ENCODE data around the gene TRIM46.
"Not testable (repeated sequence)": the region's sequence is repeated elsewhere in the genome, so short reads cannot be mapped to it uniquely, and the experiment has no call there.

The TRIM46 gene

GRCh38 chr1:155139895-155140629 is 33.6 kb upstream of the TRIM46 start, which contains the start of gene DPM3:
TSS of gene DPM3 (minus strand) at chr1:155140531. CDS start at chr1:155140240, 291 bp downstream.
- peaks cover 3% of the 10 kb centered on the region; the same call in 1 of the 2 replicates for H3K36me3 ChIP-seq (ENCODE audit: insufficient read depth, low read length)
- H3K4me1 ChIP-seq (ENCODE audit: control insufficient read depth, insufficient read depth, low read length, unreplicated experiment): peaks cover 18% of the 10 kb centered on the region
- peak within 1 kb of the TSS; percentile 68 for H3K27ac ChIP-seq (ENCODE audit: low read depth, low read length)
- H3K27me3 ChIP-seq (ENCODE audit: insufficient read depth, low read length): no peaks in the 10 kb centered on the region
- peak within 1 kb of the TSS; percentile 92 for H2AFZ ChIP-seq (ENCODE audit: low read length, unreplicated experiment)
- peak within 1 kb of the TSS; percentile 90 for H3K4me3 ChIP-seq (ENCODE audit: low read depth, low read length)
- peaks cover 33% of the 10 kb centered on the region for H3K79me2 ChIP-seq (ENCODE audit: control insufficient read depth, insufficient read depth, low read length, unreplicated experiment)

- peaks cover 18% of the 10 kb centered on the region for H3K4me1 ChIP-seq (ENCODE audit: control insufficient read depth, insufficient read depth, low read length, unreplicated experiment)
- H3K79me2 ChIP-seq (ENCODE audit: control insufficient read depth, insufficient read depth, low read length, unreplicated experiment): peaks cover 33% of the 10 kb centered on the region
- H3K27ac ChIP-seq (ENCODE audit: low read depth, low read length): no peak overlapping the region
- peak overlapping the region; percentile 92 for H2AFZ ChIP-seq (ENCODE audit: low read length, unreplicated experiment)
- H3K4me3 ChIP-seq (ENCODE audit: low read depth, low read length): peak overlapping the region; percentile 90
- no peaks in the 10 kb centered on the region for H3K27me3 ChIP-seq (ENCODE audit: insufficient read depth, low read length)
- H3K36me3 ChIP-seq (ENCODE audit: insufficient read depth, low read length): peaks cover 3% of the 10 kb centered on the region; the same call in 1 of the 2 replicates
Observed at GRCh38 chr1:155140630-155140953, 33.1 kb upstream of the TRIM46 start.

DNA sequence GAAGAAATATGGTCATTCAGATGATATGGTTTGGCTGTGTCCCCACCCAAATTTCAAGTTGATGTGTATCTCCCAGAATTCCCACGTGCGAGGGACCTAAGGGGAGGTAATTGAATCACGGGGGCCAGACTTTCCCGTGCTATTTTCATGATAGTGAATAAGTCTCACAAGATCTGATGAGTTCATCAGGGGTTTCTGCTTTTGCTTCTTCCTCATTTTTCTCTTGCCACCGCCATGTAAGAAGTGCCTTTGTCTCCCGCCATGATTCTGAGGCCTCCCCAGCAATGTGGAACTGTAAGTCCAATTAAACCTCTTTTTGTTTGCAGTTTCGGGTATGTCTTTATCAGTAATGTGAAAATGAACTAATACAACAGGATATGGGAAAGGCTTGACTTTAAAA is 31.9 kb upstream of the TRIM46 start:
- Histone ChIP-seq H3K4me3 (ENCODE audit: low read depth, low read length) (no peak overlapping the region), H3K4me1 (ENCODE audit: control insufficient read depth, insufficient read depth, low read length, unreplicated experiment) (peaks cover 16% of the 10 kb centered on the region), H3K79me2 (ENCODE audit: control insufficient read depth, insufficient read depth, low read length, unreplicated experiment) (peaks cover 31% of the 10 kb centered on the region), H3K27ac (ENCODE audit: low read depth, low read length) (no peak overlapping the region), H2AFZ (ENCODE audit: low read length, unreplicated experiment) (no peak overlapping the region), H3K27me3 (ENCODE audit: insufficient read depth, low read length) (no peaks in the 10 kb centered on the region), H3K36me3 (ENCODE audit: insufficient read depth, low read length) (peaks cover 3% of the 10 kb centered on the region; the same call in 1 of the 2 replicates)

DNA sequence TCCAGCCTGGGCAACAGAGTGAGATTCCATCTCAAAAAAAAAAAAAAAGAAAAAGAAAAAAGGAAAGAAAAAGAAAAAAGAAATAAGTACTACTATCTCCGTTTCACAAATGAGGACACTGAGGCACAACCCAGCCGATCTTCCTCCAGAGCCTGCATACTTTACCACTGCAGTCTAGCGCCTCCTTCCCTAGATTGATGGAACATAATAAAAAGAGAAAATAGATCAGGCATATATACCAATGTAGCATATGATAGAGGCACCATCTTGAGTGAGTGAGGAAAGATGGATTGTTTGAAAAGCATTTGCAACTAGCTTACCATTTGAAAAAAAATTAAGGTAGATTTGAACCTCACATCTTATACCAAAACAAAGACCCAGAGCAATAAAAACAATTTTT is 28.2 kb upstream of the TRIM46 start:
- Histone ChIP-seq H3K4me1 (ENCODE audit: control insufficient read depth, insufficient read depth, low read length, unreplicated experiment) (no peaks in the 10 kb centered on the region), H3K79me2 (ENCODE audit: control insufficient read depth, insufficient read depth, low read length, unreplicated experiment) (no peaks in the 10 kb centered on the region)

GRCh38 chr1:155155996-155156643 is 17.5 kb upstream of the TRIM46 start:
- H3K4me1 ChIP-seq (ENCODE audit: control insufficient read depth, insufficient read depth, low read length, unreplicated experiment); H2AFZ ChIP-seq (ENCODE audit: low read length, unreplicated experiment); H3K36me3 ChIP-seq (ENCODE audit: insufficient read depth, low read length); H3K79me2 ChIP-seq (ENCODE audit: control insufficient read depth, insufficient read depth, low read length, unreplicated experiment); H3K27ac ChIP-seq (ENCODE audit: low read depth, low read length); H3K4me3 ChIP-seq (ENCODE audit: low read depth, low read length): not testable (repeated sequence)
- peaks cover 23% of the 10 kb centered on the region for H3K27me3 ChIP-seq (ENCODE audit: insufficient read depth, low read length)

More for the DNA sequence above, 28.2 kb upstream of the TRIM46 start:
- H3K4me3 ChIP-seq (ENCODE audit: low read depth, low read length): no peak overlapping the region
- no peaks in the 10 kb centered on the region for H3K36me3 ChIP-seq (ENCODE audit: insufficient read depth, low read length)
- H3K27ac ChIP-seq (ENCODE audit: low read depth, low read length): no peak overlapping the region
- peaks cover 4% of the 10 kb centered on the region; the same call in 1 of the 2 replicates for H3K27me3 ChIP-seq (ENCODE audit: insufficient read depth, low read length)
- H2AFZ ChIP-seq (ENCODE audit: low read length, unreplicated experiment): no peak overlapping the region

- Histone ChIP-seq H3K4me1 (ENCODE audit: control insufficient read depth, insufficient read depth, low read length, unreplicated experiment) (no peaks in the 10 kb centered on the region), H2AFZ (ENCODE audit: low read length, unreplicated experiment) (no peak overlapping the region), H3K79me2 (ENCODE audit: control insufficient read depth, insufficient read depth, low read length, unreplicated experiment) (no peaks in the 10 kb centered on the region), H3K36me3 (ENCODE audit: insufficient read depth, low read length) (no peaks in the 10 kb centered on the region), H3K4me3 (ENCODE audit: low read depth, low read length) (no peak overlapping the region), H3K27me3 (ENCODE audit: insufficient read depth, low read length) (peaks cover 15% of the 10 kb centered on the region), H3K27ac (ENCODE audit: low read depth, low read length) (no peak overlapping the region)
Observed at GRCh38 chr1:155158991-155159390, 14.7 kb upstream of the TRIM46 start.

- H3K27ac ChIP-seq (ENCODE audit: low read depth, low read length): no peak overlapping the region
- H3K79me2 ChIP-seq (ENCODE audit: control insufficient read depth, insufficient read depth, low read length, unreplicated experiment): no peaks in the 10 kb centered on the region
- peaks cover 9% of the 10 kb centered on the region for H3K27me3 ChIP-seq (ENCODE audit: insufficient read depth, low read length)
- H3K4me1 ChIP-seq (ENCODE audit: control insufficient read depth, insufficient read depth, low read length, unreplicated experiment): no peaks in the 10 kb centered on the region
- H3K4me3 ChIP-seq (ENCODE audit: low read depth, low read length): no peak overlapping the region
- H3K36me3 ChIP-seq (ENCODE audit: insufficient read depth, low read length): no peaks in the 10 kb centered on the region
- H2AFZ ChIP-seq (ENCODE audit: low read length, unreplicated experiment): no peak overlapping the region
Observed at GRCh38 chr1:155160128-155160527, 13.5 kb upstream of the TRIM46 start.

DNA sequence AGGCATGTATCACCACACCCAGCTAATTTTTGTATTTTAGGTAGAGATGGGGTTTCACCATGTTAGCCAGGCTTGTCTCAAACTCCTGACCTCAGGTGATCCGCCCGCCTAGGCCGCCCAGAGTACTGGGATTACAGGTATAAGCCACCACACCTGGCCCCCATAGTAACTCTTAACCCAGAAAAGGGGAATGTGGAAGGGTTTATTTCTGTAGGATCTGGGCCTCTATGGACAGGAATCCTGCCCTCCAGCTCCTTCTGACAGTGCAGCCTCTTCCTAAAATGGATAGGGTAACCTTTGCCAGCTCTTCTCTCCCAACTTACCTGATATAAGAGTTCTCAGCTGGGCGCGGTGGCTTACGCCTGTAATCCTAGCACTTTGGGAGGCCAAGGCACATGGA is 11.0 kb upstream of the TRIM46 start:
- H3K4me3 ChIP-seq (ENCODE audit: low read depth, low read length): not testable (repeated sequence)

GRCh38 chr1:155163785-155164184 is 9.9 kb upstream of the TRIM46 start:
- H3K27me3 ChIP-seq (ENCODE audit: insufficient read depth, low read length); H3K4me1 ChIP-seq (ENCODE audit: control insufficient read depth, insufficient read depth, low read length, unreplicated experiment); H3K27ac ChIP-seq (ENCODE audit: low read depth, low read length); H3K79me2 ChIP-seq (ENCODE audit: control insufficient read depth, insufficient read depth, low read length, unreplicated experiment); H3K36me3 ChIP-seq (ENCODE audit: insufficient read depth, low read length); H2AFZ ChIP-seq (ENCODE audit: low read length, unreplicated experiment); H3K4me3 ChIP-seq (ENCODE audit: low read depth, low read length): not testable (repeated sequence)

More for the DNA sequence above, 11.0 kb upstream of the TRIM46 start:
- H3K4me1 ChIP-seq (ENCODE audit: control insufficient read depth, insufficient read depth, low read length, unreplicated experiment); H3K36me3 ChIP-seq (ENCODE audit: insufficient read depth, low read length); H3K27ac ChIP-seq (ENCODE audit: low read depth, low read length); H2AFZ ChIP-seq (ENCODE audit: low read length, unreplicated experiment); H3K79me2 ChIP-seq (ENCODE audit: control insufficient read depth, insufficient read depth, low read length, unreplicated experiment); H3K27me3 ChIP-seq (ENCODE audit: insufficient read depth, low read length): not testable (repeated sequence)

DNA sequence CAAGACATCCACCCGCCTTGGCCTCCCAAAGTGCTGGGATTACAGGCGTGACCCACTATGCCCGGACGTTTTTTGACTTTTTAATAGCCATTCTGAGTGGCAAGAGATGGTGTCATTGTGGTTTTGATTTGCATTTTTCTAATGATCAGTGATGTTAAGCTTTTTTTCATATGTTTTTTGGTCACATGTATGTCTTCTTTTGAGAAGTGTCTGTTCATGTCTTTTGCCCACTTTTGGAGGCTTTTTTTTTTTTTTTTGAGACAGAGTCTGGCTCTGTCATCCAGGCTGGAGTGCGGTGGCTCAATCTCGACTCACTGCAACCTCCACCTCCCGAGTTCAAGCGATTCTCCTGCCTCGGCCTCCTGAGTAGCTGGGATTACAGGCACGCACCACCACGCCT is 9.0 kb upstream of the TRIM46 start:
- not testable (repeated sequence) for H3K27me3 ChIP-seq (ENCODE audit: insufficient read depth, low read length); H3K36me3 ChIP-seq (ENCODE audit: insufficient read depth, low read length); H3K4me1 ChIP-seq (ENCODE audit: control insufficient read depth, insufficient read depth, low read length, unreplicated experiment); H3K79me2 ChIP-seq (ENCODE audit: control insufficient read depth, insufficient read depth, low read length, unreplicated experiment); H3K4me3 ChIP-seq (ENCODE audit: low read depth, low read length); H2AFZ ChIP-seq (ENCODE audit: low read length, unreplicated experiment); H3K27ac ChIP-seq (ENCODE audit: low read depth, low read length)

DNA sequence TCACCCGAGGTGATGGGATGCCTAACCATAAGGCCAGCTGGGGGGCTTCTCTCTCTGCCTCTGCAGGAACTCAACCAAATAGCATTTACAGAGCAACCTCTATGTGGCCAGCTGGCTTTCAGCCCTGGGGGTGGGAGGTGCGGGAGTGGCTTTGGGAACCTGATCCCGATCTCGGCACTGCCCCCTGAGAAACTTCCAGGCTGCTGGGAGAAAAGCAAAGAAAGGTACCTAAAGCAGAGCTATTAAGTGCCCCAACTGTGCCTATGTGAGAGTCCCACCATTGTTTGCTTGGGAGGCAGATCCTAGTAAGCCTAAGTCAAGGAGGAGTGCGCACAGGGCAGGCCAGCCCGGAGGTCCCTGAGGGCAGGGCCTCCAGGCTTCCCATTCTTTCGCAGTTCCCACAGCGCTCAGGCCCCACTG is 7.6 kb upstream of the TRIM46 start:
- no peaks in the 10 kb centered on the region for H3K36me3 ChIP-seq (ENCODE audit: insufficient read depth, low read length)
- no peaks in the 10 kb centered on the region for H3K4me1 ChIP-seq (ENCODE audit: control insufficient read depth, insufficient read depth, low read length, unreplicated experiment)
- H3K27me3 ChIP-seq (ENCODE audit: insufficient read depth, low read length): no peaks in the 10 kb centered on the region
- H3K27ac ChIP-seq (ENCODE audit: low read depth, low read length): no peak overlapping the region
- no peak overlapping the region for H2AFZ ChIP-seq (ENCODE audit: low read length, unreplicated experiment)
- H3K4me3 ChIP-seq (ENCODE audit: low read depth, low read length): no peak overlapping the region
- H3K79me2 ChIP-seq (ENCODE audit: control insufficient read depth, insufficient read depth, low read length, unreplicated experiment): no peaks in the 10 kb centered on the region

Measured in ACC112 (cell line).